T follicular helper cell (primary cell): ENCODE measurements around the gene ING3.

Source experiments
- DNase-seq: peaks from one replicate; pipeline ENCODE4 v3.0.0-alpha.2; 2020; ENCODE audit warnings: low read depth
- total RNA-seq, 2 experiments: gene quantifications; one replicate each; lab custom pipeline; 2026; lab: John Stamatoyannopoulos, UW

ING3 gene
- 35.7 to 48.9 reads per million in 2 experiments for total RNA-seq

- peak; percentile 97 for DNase-seq
Observed at GRCh38 chr7:120950539-120951308, at the start of gene ING3. ING3 (plus strand) TSS chr7:120950777; CDS start chr7:120950897, 120 bp downstream.

GRCh38 chr7:120915314-120916105, 35.1 kb upstream of the ING3 start:
- DNase-seq: no peak

GRCh38 chr7:120916121-120916520, 34.5 kb upstream of the ING3 start:
- no peak for DNase-seq

- DNase-seq: no peak
Observed at GRCh38 chr7:120916538-120916937, 34.0 kb upstream of the ING3 start.

GRCh38 chr7:120919466-120919865, 31.1 kb upstream of the ING3 start:
- DNase-seq: no peak

GRCh38 chr7:120920034-120920433, 30.5 kb upstream of the ING3 start:
- no peak for DNase-seq

- no peak for DNase-seq
Observed at GRCh38 chr7:120920591-120921274, 29.8 kb upstream of the ING3 start.

- DNase-seq: no peak
Observed at GRCh38 chr7:120924837-120925236, 25.7 kb upstream of the ING3 start.

- DNase-seq: no peak
Observed at GRCh38 chr7:120925392-120925791, 25.2 kb upstream of the ING3 start.

GRCh38 chr7:120926943-120927346, 23.6 kb upstream of the ING3 start:
- DNase-seq: no peak

- DNase-seq: no peak
Observed at GRCh38 chr7:120927454-120928103, 23.0 kb upstream of the ING3 start.

- no peak for DNase-seq
Observed at GRCh38 chr7:120931243-120931642, 19.3 kb upstream of the ING3 start.

- DNase-seq: no peak
Observed at GRCh38 chr7:120933475-120933874, 17.1 kb upstream of the ING3 start.

- DNase-seq: no peak
Observed at GRCh38 chr7:120939345-120939744, 11.2 kb upstream of the ING3 start.

GRCh38 chr7:120941064-120941463, 9.5 kb upstream of the ING3 start:
- DNase-seq: no peak

GRCh38 chr7:120941856-120942255, 8.7 kb upstream of the ING3 start:
- DNase-seq: no peak

GRCh38 chr7:120942861-120943260, 7.7 kb upstream of the ING3 start:
- no peak for DNase-seq

- DNase-seq: no peak
Observed at GRCh38 chr7:120944826-120945562, 5.6 kb upstream of the ING3 start.

GRCh38 chr7:120947980-120948379, 2.6 kb upstream of the ING3 start:
- DNase-seq: no peak

GRCh38 chr7:120949393-120949911, 1.1 kb upstream of the ING3 start:
- DNase-seq: no peak

GRCh38 chr7:120949998-120950538, 509 bp upstream of the ING3 start:
- no peak for DNase-seq
